Measurements from ENCODE around the gene RBM25.

DNA sequence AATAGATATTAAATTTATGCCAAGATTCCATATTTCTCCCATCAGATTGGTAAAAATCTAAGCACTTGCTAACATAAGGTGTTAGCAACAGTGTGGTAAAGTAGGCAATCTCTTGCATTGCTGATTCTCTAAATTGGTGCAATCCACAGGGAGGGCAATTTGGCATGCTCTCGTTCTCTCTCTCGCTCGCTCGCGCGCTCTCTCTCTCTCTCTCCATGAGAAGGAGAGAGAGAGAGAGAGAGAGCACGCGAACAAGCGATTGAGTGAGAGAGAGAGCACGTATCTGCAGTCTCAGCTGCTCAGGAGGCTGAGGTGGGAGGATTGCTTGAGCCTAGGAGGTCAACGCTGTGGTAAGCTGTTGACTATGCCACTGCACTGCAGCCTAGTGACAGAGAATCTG lies 103.9 kb downstream of the RBM25 start:
- TF ChIP-seq, protein P1, sequence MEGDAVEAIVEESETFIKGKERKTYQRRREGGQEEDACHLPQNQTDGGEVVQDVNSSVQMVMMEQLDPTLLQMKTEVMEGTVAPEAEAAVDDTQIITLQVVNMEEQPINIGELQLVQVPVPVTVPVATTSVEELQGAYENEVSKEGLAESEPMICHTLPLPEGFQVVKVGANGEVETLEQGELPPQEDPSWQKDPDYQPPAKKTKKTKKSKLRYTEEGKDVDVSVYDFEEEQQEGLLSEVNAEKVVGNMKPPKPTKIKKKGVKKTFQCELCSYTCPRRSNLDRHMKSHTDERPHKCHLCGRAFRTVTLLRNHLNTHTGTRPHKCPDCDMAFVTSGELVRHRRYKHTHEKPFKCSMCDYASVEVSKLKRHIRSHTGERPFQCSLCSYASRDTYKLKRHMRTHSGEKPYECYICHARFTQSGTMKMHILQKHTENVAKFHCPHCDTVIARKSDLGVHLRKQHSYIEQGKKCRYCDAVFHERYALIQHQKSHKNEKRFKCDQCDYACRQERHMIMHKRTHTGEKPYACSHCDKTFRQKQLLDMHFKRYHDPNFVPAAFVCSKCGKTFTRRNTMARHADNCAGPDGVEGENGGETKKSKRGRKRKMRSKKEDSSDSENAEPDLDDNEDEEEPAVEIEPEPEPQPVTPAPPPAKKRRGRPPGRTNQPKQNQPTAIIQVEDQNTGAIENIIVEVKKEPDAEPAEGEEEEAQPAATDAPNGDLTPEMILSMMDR (IDR thresholded peaks at IDR 0.05; ENCODE audit: poor library complexity), result no peak
- TF ChIP-seq EZH2 (IDR thresholded peaks at IDR 0.05; ENCODE audit: borderline replicate concordance) (no peak), EZH2phosphoT487 (IDR thresholded peaks at IDR 0.05; ENCODE audit: low read depth, severe bottlenecking, unreplicated experiment) (no peak)
